Measurements from ENCODE around the gene FOXC1.

The FOXC1 gene

GRCh38 chr6:1619673-1620503 is 10.2 kb downstream of the FOXC1 start:
- TF ChIP-seq, protein P1, sequence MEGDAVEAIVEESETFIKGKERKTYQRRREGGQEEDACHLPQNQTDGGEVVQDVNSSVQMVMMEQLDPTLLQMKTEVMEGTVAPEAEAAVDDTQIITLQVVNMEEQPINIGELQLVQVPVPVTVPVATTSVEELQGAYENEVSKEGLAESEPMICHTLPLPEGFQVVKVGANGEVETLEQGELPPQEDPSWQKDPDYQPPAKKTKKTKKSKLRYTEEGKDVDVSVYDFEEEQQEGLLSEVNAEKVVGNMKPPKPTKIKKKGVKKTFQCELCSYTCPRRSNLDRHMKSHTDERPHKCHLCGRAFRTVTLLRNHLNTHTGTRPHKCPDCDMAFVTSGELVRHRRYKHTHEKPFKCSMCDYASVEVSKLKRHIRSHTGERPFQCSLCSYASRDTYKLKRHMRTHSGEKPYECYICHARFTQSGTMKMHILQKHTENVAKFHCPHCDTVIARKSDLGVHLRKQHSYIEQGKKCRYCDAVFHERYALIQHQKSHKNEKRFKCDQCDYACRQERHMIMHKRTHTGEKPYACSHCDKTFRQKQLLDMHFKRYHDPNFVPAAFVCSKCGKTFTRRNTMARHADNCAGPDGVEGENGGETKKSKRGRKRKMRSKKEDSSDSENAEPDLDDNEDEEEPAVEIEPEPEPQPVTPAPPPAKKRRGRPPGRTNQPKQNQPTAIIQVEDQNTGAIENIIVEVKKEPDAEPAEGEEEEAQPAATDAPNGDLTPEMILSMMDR (IDR thresholded peaks at IDR 0.05; ENCODE audit: insufficient read depth, low read depth, low read length, missing control alignments), result no peak
- H3K4me3 ChIP-seq (ENCODE audit: low read depth, low read length), result no peak overlapping the region
- DNase-seq (ENCODE audit: low read depth), result peak; percentile 25

GRCh38 chr6:1620504-1621069 is 10.9 kb downstream of the FOXC1 start:
- DNase-seq (ENCODE audit: low read depth), result no peak
- TF ChIP-seq, protein P1 (IDR thresholded peaks at IDR 0.05; ENCODE audit: insufficient read depth, low read depth, low read length, missing control alignments), result no peak
- H3K4me3 ChIP-seq (ENCODE audit: low read depth, low read length), result no peak overlapping the region

- TF ChIP-seq, protein P1 (IDR thresholded peaks at IDR 0.05; ENCODE audit: insufficient read depth, low read depth, low read length, missing control alignments), result no peak
- DNase-seq (ENCODE audit: low read depth), result no peak
These were observed 11.5 kb downstream of the FOXC1 start for GRCh38 chr6:1621070-1621701.

DNA sequence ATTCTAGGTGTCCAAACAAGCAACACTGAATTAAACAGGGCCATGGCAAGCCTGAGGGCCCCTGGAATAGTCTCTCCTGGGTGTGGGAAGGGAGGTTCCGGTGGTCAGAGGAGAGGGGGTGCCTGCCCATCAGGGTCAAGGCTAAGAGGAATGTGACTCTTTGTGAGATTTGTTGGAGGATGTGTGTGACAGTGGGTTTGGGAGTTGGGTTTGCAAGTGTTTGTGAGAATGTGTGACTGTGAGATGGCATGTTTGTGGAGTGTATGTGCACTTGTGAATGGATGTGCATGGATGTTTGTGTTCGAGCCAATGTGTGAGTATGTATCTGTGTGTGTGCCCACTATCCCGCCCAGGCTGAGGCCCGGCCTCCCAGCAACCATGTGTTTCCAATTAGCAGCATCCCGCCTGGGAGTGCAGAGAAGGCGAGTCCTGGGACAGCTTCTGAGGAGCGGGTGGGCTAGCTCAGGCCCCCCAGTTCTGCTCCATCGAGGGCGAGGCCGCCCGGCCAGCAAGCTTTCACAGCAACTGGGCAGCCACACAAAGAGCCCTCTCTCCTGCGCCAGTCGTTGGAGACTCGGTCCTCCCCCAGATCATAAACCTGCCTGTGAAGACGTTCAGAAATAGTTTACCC is 12.6 kb downstream of the FOXC1 start:
- no peak for DNase-seq (ENCODE audit: low read depth)
- TF ChIP-seq, protein P1 (IDR thresholded peaks at IDR 0.05; ENCODE audit: insufficient read depth, low read depth, low read length, missing control alignments), result no peak
- no peak overlapping the region for H3K4me3 ChIP-seq (ENCODE audit: low read depth, low read length)

More at GRCh38 chr6:1621070-1621701, 11.5 kb downstream of the FOXC1 start:
- H3K4me3 ChIP-seq (ENCODE audit: low read depth, low read length), result no peak overlapping the region

- DNase-seq (ENCODE audit: low read depth), result no peak
These were observed 13.4 kb downstream of the FOXC1 start for GRCh38 chr6:1622851-1623768.

More at GRCh38 chr6:1622851-1623768, 13.4 kb downstream of the FOXC1 start:
- TF ChIP-seq, protein P1 (IDR thresholded peaks at IDR 0.05; ENCODE audit: insufficient read depth, low read depth, low read length, missing control alignments), result no peak
- H3K4me3 ChIP-seq (ENCODE audit: low read depth, low read length), result no peak overlapping the region

All from GM12865 (cell line).